DMS153 treated with DMSO at 0.1 percent for 48 hours (cell line): ENCODE results near the gene BAG1.

Source experiments
- DNase-seq: peaks from one replicate; lab custom pipeline; 2025; ENCODE audit not compliant: unreplicated experiment; lab: John Stamatoyannopoulos, UW

The BAG1 gene

GRCh38 chr9:33277484-33277883 lies 13.0 kb upstream of the BAG1 start:
- no peak for DNase-seq

DNA sequence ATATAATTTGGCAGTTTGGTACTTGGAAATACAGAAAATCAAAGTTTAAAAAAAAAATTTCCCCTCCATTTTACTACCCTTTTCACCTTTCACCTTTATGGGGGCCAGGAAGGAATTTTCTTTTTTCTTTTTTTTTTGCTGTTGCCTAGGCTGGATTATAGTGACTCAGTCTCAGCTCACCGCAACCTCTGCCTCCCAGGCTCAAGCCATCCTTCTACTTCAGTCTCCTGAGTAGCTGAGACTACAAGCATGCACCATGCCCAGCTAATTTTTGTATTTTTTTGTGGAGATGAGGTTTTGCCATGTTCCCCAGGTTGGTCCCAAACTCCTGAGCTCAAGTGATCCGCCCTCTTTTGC lies 9.4 kb upstream of the BAG1 start:
- no peak for DNase-seq

DNA sequence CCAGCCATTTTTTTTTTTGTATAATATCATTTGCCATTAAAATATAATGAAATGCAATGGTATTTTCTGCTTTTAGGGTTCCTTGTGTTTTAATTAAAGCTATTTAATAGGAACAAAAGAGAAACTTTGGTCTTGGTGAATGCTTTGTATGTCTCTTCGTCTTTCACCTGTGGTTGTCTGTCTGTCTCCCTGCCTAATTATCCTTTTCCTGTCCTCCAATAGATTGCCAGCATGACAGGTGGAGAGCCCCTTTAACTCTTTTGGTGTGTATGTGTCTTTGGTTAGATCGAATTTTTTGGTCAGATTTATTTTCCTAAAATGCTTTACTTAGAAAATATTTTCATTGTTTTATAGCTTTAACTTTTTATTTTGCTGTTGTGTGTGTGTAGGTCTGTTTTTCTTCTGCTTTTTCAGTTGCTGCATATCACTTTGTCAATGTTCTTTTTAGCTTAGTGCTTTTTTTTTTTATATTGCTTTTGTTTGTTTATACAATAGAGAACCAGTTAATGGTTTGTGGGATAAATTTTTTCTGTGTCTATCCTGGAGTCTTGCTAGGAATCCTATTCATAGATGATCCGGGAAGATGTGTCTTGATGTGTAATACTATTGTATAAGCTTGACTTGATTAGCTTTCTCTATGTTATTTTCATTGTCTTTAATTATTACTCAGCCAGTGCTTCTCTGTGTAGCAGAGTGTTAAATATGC lies 8.9 kb upstream of the BAG1 start:
- no peak for DNase-seq

DNA sequence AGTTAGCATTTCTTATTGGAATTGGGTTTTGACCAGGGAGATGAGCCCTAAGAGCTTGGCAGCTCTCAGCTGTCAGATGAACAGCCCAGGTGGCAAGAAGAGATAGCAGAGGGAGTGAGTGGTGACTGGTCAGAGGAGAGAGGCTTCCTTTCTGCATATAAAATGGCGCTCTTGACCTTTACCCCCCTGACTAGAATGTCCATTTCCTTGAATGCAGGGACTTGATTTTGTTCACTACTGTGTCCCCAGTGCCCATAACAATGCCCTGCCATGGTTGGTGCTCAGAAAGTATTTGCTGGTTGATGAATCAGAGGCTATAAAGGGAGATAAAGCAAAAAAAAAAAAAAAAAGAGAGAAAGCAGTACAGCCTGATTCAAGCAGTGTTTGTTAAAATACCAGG lies 7.6 kb upstream of the BAG1 start:
- no peak for DNase-seq

DNA sequence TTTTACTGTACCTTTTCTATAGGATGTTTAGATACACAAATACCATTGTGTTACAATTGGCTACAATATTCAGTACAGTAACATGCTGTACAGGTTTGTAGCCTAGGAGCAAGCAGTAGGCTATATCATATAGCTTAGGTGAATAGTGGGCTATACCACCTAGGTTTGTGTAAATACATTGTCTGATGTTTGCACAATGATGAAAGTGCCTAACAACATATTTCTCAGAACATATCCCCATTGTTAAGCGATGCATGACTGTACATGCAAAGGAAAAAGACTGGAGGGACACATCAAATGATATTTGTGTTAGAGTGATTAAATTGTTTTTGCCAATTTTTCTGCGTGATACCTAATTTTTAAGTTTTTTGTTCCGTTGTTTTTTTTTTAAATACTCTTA lies 5.6 kb upstream of the BAG1 start:
- no peak for DNase-seq

DNA sequence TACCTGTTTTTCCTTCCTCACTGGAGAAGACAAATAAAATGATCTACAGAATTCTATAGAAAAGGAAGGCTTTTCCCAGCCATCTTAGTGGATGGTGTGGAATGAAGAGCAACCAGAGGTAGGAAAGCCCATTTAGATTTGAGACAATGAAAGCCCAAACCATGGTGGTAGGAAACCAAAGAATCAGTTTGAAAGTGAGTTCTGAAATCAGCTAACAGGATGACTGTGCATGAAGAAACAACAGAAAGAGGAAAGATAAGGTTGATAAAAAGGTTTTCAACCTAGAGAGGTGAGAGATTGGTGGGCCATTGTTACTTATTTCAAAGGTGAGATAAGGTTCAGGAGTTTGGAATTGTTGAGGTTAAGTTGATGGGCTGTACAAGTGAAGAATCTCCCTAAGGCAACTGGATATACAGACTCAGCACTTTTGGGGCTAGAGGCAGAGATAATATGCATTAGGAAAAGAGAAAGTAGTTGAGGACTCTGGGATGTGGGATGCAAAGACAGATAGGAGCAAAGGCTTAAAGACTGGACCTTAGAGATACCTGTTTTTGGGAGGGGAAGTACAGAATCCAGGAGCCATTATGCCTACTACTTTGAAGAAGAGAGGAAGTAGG lies 2.8 kb upstream of the BAG1 start:
- DNase-seq = no peak

- DNase-seq = no peak
Measured at GRCh38 chr9:33265211-33265865, 830 bp upstream of the BAG1 start.

DNA sequence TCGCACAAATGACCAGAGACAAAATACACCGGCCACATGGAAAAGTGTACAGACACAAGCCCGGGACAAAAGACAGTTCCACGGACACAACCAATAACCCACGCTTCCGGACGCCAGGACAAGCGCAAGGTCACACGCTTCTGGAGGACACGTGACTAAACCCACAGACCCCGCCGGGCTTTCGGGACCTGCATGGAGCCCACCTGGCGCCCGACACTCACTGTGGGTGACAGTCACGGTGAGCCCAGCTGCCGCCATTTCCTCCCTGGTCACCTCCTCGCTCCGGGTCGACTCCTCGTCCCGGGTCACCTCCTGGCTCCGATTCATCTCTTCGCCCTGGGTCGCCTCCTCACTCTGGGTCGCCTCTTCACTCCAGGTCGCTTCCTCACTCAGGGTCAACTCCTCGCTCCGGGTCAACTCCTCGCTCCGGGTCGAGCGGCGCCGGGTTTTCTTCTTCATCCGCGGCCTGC lies 470 bp downstream of the BAG1 start:
- DNase-seq = no peak

DNA sequence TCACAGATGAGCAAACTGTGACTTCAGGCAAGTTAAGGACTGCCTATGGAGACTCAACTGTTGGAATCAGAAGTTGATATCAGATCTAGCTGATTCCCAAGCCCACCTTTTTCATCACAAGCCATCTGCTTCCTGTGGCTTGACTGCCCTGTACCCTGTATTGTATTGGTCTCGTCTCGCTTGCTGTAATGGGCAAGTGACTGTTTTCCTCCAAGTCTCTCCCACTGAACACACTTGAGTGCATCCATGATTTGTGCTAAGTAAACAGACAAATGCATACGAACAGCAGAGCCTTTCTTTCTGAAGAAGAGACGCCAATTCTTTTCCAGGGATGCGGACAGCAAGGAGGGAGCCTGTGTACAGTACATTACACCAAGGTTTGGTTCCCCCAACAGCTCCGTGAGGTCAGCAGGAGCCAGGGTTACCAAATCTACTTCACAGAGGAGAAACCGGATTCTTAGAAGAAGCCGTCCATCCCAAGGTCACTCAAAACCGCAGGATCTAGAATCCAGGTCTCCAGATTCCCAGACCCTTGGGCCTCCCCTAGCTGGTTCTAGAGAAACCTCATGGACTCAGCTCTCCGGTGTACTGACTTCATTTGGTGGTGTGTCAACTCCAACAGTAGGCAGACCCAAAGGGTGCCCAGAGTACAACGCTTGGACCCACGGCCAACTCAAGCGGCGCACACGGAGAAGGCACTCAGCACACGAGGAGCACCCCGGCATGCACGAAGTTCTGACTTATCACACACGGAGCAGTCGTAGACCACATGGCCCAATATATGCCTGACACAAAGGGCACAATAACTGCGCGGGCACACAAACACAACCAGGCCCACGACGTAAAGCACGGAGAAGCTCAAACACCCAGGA lies 1.1 kb downstream of the BAG1 start:
- no peak for DNase-seq

- DNase-seq = no peak
Measured at GRCh38 chr9:33260372-33260771, 4.1 kb downstream of the BAG1 start.

- no peak for DNase-seq
Measured at GRCh38 chr9:33257276-33257675, 7.2 kb downstream of the BAG1 start.

DNA sequence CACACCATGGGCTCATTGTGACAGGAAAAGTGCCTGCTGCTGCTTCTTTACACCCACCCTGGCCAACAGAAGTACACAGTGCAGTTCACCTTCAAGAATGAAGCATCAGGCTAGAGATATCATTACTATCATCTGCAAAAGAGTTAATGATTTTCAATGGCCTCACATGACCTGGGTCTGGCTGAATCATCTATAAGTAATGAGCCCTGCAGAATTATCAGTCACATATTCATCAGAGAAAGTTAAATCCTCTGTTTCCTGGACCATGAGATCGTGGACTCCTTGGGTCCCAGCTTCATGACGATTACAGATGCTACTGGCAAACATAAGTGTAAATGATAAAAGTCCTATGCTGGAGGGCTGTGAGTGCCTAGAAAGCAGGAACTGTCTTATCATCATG lies 8.3 kb downstream of the BAG1 start:
- no peak for DNase-seq

GRCh38 chr9:33255471-33255870 lies 9.0 kb downstream of the BAG1 start:
- DNase-seq = no peak

- no peak for DNase-seq
Measured at GRCh38 chr9:33255014-33255413, 9.5 kb downstream of the BAG1 start.

- DNase-seq = no peak
Measured at GRCh38 chr9:33254211-33254610, 10.3 kb downstream of the BAG1 start.

- no peak for DNase-seq
Measured at GRCh38 chr9:33250458-33250995, 14.0 kb downstream of the BAG1 start.

- no peak for DNase-seq
Measured at GRCh38 chr9:33249983-33250382, 14.5 kb downstream of the BAG1 start.

GRCh38 chr9:33249087-33249658 lies 15.3 kb downstream of the BAG1 start:
- no peak for DNase-seq

DNA sequence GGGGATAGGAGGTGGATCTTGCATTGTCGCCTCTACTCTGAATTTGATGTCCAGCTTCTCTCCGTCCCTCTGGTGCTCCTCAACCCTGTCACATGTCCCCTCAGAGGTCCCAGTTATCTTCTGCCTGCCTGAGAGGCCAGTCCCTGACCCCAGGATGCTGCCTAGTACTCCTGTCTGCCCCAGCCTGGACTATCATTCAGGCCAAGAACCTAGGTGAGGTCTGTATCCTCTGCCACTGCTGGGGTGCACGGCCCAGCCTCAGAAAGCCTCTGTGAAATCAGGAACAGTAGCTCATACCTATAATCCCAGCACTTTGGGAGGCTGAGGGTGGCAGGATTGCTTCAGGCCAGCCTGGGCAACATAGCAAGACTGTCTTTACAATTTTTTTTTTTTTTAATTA lies 15.9 kb downstream of the BAG1 start:
- no peak for DNase-seq

GRCh38 chr9:33246269-33246860 lies 18.1 kb downstream of the BAG1 start:
- no peak for DNase-seq

GRCh38 chr9:33245341-33245740 lies 19.2 kb downstream of the BAG1 start:
- DNase-seq = no peak
